HG03066 (cell line): ENCODE results near the gene PCNA.

Experiments
- ATAC-seq: cut with Tn5 transposase; IDR thresholded peaks from one replicate; pipeline ENCODE4 v1.9.1; 2021; ENCODE audit warnings: low read depth; ENCODE audit not compliant: unreplicated experiment

Gene PCNA

DNA sequence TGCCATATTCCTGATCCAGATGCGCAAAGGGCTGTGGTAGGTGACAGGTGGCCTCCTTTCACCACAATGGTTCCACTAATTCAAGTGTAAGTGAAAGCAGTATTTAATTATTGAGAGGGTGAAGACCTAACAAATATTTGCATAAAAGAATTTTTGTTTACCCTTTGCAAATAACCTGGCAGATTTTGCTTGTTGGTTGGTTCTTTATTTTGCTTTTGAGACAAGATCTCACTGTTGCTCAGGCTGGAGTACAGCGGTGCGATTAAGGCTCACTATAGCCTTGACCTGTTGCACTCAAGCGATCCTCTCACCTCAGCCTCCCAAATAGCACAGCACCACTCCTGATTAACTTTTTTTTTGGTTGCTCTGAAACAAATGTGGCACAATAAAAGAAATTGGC is 49.2 kb downstream of the PCNA start:
- ATAC-seq, result no peak

DNA sequence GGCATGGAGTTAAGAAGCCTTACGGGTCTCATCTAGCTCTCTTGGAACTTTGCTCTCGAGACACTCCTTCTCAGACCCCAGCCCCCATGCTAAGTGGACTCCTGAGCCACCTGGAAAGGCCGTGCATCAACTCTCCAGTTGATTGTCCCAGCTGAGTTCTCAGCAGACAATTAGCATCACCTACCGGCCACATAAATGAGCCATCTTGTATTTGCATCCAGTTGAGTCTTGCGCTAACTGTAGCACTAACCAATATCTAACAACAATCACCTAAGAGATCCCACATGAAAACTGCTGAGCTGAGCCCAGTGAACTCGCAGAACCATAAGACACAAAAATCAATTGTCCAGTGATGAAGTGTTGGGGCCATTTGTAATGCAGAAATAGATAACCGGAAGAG is 49.7 kb downstream of the PCNA start:
- no peak for ATAC-seq

DNA sequence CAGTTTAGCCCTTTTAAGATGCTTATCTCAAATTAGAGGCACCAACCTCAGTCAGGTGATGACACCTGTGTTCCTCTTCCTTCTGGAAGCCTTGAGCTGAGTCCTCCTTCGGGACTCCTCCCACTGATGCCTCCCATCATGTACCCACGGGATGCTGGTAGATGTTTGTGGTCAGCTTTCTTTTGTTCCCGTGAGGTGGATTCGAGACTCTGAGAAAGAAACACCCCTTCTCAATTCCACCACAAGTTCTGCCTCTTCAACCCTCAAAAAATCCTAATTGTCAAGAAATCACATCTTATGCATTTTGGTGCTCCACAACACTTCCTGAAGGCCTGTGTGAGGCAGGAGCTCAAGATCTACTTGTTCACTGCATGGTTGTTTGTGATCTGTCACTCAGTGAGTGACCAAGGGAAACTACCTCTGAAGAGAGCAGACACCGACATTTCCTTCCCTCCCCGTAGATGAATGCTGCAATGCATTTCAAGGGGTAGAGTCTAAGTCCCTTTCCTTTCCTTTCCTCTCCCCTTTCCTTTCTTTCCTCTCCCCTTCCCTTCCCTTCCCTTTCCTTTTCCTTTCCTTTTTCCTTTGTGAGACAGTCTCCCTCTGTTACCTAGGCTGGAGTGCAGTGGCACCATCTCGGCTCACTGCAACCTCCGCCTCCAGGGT is 50.5 kb downstream of the PCNA start:
- ATAC-seq, result no peak

DNA sequence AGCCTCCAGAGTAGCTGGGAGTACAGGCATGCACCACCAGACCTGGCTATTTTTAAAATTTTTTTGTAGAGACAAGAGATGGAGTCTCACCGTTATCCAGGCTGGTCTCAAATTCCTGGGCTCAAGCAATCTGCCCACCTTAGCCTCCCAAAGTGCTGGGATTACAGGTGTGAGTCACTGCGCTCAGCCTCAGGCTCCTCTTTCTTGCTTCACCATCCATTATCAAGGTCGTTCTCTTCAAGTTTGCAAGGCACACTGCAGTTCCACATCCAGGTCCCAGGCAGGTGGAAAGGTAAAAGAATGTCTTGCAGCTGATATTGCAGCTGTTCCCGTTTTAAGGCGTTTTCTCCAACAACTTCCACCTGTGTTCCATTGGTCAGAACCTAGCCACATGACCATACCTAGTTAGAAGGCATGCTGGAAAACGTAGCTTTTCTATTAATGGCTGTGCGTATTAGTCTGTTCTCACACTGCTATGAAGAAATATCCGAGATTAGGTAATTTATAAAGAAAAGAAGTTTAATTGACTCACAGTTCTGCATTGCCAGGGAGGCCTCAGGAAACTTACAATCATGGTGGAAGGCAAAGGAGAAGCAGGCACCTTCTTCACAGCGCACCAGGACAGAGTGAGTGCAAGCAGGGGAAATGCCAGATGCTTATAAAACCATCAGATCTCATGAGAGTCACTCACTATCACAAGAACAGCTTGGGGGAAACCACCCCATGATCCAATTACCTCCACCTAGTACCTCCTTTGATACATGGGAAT is 51.7 kb downstream of the PCNA start:
- ATAC-seq, result no peak

DNA sequence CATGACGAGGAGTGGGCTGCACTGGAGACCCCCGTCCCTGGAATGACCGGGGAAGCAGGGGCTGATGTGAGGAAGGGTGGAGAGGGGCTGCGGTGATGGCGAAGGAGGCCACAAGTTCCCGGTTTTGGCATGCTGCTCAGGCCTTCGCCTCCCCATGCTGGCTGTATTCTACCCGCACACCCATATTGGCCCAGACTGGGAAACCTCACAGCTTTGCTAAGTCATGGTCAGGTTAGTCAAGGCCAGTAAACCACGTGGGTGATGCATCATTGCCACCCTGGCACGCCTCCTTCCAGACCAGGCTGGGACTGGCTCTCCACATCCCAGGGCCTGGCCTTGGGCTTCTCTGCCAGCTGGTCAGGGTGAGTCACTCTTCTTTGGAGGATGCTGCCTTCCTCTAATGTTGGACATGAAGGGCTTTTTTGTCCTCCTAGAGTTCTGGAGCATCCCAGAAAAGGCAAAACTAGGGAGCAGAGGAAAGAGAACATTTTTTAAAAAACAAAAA is 53.8 kb downstream of the PCNA start:
- no peak for ATAC-seq

DNA sequence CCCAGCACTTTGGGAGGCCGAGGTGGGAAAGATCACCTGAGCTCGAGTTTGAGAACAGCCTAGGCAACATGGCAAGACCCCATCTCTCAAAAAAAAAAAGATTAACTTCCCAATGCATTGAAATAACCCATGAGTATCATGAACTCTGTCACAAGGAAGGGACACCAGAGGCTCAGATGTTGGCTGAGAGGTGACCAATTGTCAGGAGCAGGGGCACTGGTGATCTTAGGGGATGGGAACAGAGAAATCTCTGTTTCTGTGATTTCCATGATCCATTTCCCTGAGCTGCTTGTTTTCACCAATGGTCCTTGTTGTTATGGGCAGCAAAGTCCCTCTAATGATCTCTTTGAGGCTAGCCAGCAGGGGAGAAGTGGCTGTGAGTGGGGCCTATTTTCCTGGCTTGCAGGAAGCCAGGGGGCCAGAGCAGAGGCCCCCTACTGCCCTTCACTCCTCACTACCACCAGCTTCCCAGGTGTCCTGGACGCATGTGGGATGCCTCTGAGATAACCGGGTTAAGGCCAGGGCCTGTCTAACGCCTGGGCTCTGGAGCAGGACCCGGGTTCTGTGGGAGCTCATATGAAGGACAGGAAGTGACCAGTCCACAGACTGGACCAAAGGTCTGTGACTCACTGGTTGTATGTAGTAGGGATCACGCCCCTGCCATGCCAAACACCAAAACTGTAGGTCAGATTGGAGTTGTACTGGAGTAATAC is 54.4 kb downstream of the PCNA start:
- ATAC-seq, result no peak
